Subcutaneous abdominal adipose tissue (tissue), 5 donors: Measurements from ENCODE around the gene BFAR.
"Not testable (repeated sequence)": the region's sequence is repeated elsewhere in the genome, so short reads cannot be mapped to it uniquely, and the experiment has no call there.

Experiments
- H3K27ac ChIP-seq: one replicate; pipeline ENCODE4 v1.7.0; 2013; ENCODE audit warnings: low read depth, mild to moderate bottlenecking, inconsistent platforms, low read length, moderate library complexity
- H3K27me3 ChIP-seq, 5 donors: one replicate each; pipeline ENCODE4 v1.7.0; 2013; ENCODE audit warnings: low read length in 5 of 5, inconsistent platforms in 1 of 5; ENCODE audit not compliant: control insufficient read depth in 5 of 5, insufficient read depth in 4 of 5
- H3K36me3 ChIP-seq, 5 donors: one replicate each; pipeline ENCODE4 v1.7.0; 2013; ENCODE audit warnings: low read length in 5 of 5; ENCODE audit not compliant: control insufficient read depth in 5 of 5, insufficient read depth in 5 of 5
- H3K4me1 ChIP-seq, 5 donors: one replicate each; pipeline ENCODE4 v1.7.0; 2013; ENCODE audit warnings: low read length in 5 of 5, mild to moderate bottlenecking in 3 of 5, moderate library complexity in 1 of 5; ENCODE audit not compliant: control insufficient read depth in 5 of 5, insufficient read depth in 5 of 5
- H3K4me3 ChIP-seq, 5 donors: one replicate each; pipeline ENCODE4 v1.7.0; 2013; ENCODE audit warnings: low read length in 5 of 5, low read depth in 1 of 5
- H3K9ac ChIP-seq, 5 donors: one replicate each; pipeline ENCODE4 v1.7.0; 2013; ENCODE audit warnings: low read length in 5 of 5, mild to moderate bottlenecking in 4 of 5, moderate library complexity in 3 of 5
- H3K9me3 ChIP-seq, 5 donors: one replicate each; pipeline ENCODE4 v1.7.0; 2013; ENCODE audit warnings: low read length in 5 of 5; ENCODE audit not compliant: control insufficient read depth in 5 of 5
- donor health status: healthy.
- donor health status: healthy.
- donor health status: healthy.
- donor health status: healthy.
- donor health status: healthy.

Gene BFAR

GRCh38 chr16:14611660-14612059, 21.1 kb upstream of the BFAR start:
- Histone ChIP-seq H3K4me3 (no peak overlapping the region), H3K27me3 (no peaks in the 10 kb centered on the region), H3K9me3 (no peaks in the 10 kb centered on the region), H3K27ac (no peak overlapping the region), H3K36me3 (peaks cover 17 to 84% (median 75%) of the 10 kb centered on the region in 5 donors), H3K9ac (no peak overlapping the region), H3K4me1 (peaks cover 0 to 7% (median 0%) of the 10 kb centered on the region in 5 donors)

- Histone ChIP-seq H3K36me3 (peaks cover 7 to 82% (median 64%) of the 10 kb centered on the region in 5 donors), H3K27ac (no peak overlapping the region)
These were observed 18.8 kb upstream of the BFAR start for GRCh38 chr16:14613991-14614390.

GRCh38 chr16:14616280-14616679, 16.5 kb upstream of the BFAR start:
- Histone ChIP-seq H3K36me3 (peaks cover 17 to 77% (median 56%) of the 10 kb centered on the region in 5 donors), H3K4me1 (no peaks in the 10 kb centered on the region), H3K9me3 (no peaks in the 10 kb centered on the region), H3K27me3 (no peaks in the 10 kb centered on the region), H3K27ac (no peak overlapping the region), H3K9ac (no peak overlapping the region), H3K4me3 (no peak overlapping the region)

More at GRCh38 chr16:14613991-14614390, 18.8 kb upstream of the BFAR start:
- Histone ChIP-seq H3K9me3 (no peaks in the 10 kb centered on the region), H3K9ac (no peak overlapping the region), H3K27me3 (no peaks in the 10 kb centered on the region), H3K4me3 (no peak overlapping the region), H3K4me1 (no peaks in the 10 kb centered on the region)

- Histone ChIP-seq H3K9me3 (no peaks in the 10 kb centered on the region), H3K36me3 (peaks cover 16 to 84% (median 63%) of the 10 kb centered on the region in 5 donors), H3K27me3 (no peaks in the 10 kb centered on the region), H3K4me1 (no peaks in the 10 kb centered on the region), H3K9ac (no peak overlapping the region), H3K27ac (no peak overlapping the region), H3K4me3 (no peak overlapping the region)
These were observed 14.2 kb upstream of the BFAR start for GRCh38 chr16:14618566-14618965.

- Histone ChIP-seq H3K27me3 (no peaks in the 10 kb centered on the region), H3K9me3 (no peaks in the 10 kb centered on the region), H3K27ac (no peak overlapping the region), H3K9ac (no peak overlapping the region), H3K4me3 (no peak overlapping the region), H3K36me3 (peaks cover 21 to 57% (median 38%) of the 10 kb centered on the region in 5 donors), H3K4me1 (peaks cover 0 to 21% (median 17%) of the 10 kb centered on the region in 5 donors)
These were observed 5.7 kb upstream of the BFAR start for GRCh38 chr16:14627078-14627477.

GRCh38 chr16:14628806-14629611, 3.7 kb upstream of the BFAR start:
- H3K4me1 ChIP-seq = peaks cover 0 to 35% (median 28%) of the 10 kb centered on the region in 5 donors

GRCh38 chr16:14629612-14629918, 3.2 kb upstream of the BFAR start:
- no peaks in the 10 kb centered on the region for H3K9me3 ChIP-seq
- peak overlapping the region; percentile 71 to 97 (median 95) for H3K9ac ChIP-seq
- peak overlapping the region; percentile 81 for H3K27ac ChIP-seq
- peak overlapping the region; percentile 85 to 95 (median 91) for H3K4me3 ChIP-seq
- H3K36me3 ChIP-seq = peaks cover 15 to 35% (median 25%) of the 10 kb centered on the region in 5 donors
- H3K27me3 ChIP-seq = no peaks in the 10 kb centered on the region
- peaks cover 0 to 41% (median 33%) of the 10 kb centered on the region in 5 donors for H3K4me1 ChIP-seq

More at GRCh38 chr16:14628806-14629611, 3.7 kb upstream of the BFAR start:
- H3K27me3 ChIP-seq = no peaks in the 10 kb centered on the region
- peak overlapping the region; percentile 81 for H3K27ac ChIP-seq
- H3K9me3 ChIP-seq = no peaks in the 10 kb centered on the region
- H3K36me3 ChIP-seq = peaks cover 17 to 41% (median 28%) of the 10 kb centered on the region in 5 donors
- peak overlapping the region; percentile 85 to 95 (median 91) for H3K4me3 ChIP-seq
- H3K9ac ChIP-seq = peak overlapping the region; percentile 71 to 97 (median 95)

GRCh38 chr16:14629919-14630619, 2.7 kb upstream of the BFAR start, which contains the start of gene PARN:
TSS of gene PARN (minus strand) at chr16:14630260. CDS start at chr16:14630125, 135 bp downstream.
- Histone ChIP-seq H3K9me3 (no peaks in the 10 kb centered on the region), H3K9ac (peak within 1 kb of the TSS; percentile 71 to 97 (median 95)), H3K27me3 (no peaks in the 10 kb centered on the region), H3K36me3 (peaks cover 13 to 30% (median 20%) of the 10 kb centered on the region in 5 donors), H3K4me1 (peaks cover 0 to 46% (median 38%) of the 10 kb centered on the region in 5 donors), H3K4me3 (peak within 1 kb of the TSS; percentile 85 to 95 (median 91)), H3K27ac (peak within 1 kb of the TSS; percentile 81)

- not testable (repeated sequence) for H3K27me3 ChIP-seq, H3K9me3 ChIP-seq
- peak overlapping the region; percentile 81 for H3K27ac ChIP-seq
- H3K36me3 ChIP-seq = peaks cover 7 to 23% (median 13%) of the 10 kb centered on the region in 5 donors
- peaks cover 3 to 53% (median 45%) of the 10 kb centered on the region in 5 donors for H3K4me1 ChIP-seq
- H3K4me3 ChIP-seq = peak overlapping the region; percentile 57 to 95 (median 91)
- peak overlapping the region; percentile 29 to 97 (median 51) for H3K9ac ChIP-seq
These were observed 2.0 kb upstream of the BFAR start for GRCh38 chr16:14630620-14631330.
